ENCODE results near the gene OR12D2.
"Not testable (repeated sequence)": the region's sequence is repeated elsewhere in the genome, so short reads cannot be mapped to it uniquely, and the experiment has no call there.

Gene OR12D2

GRCh38 chr6:29395331-29395730 lies at the start of gene OR12D2:
TSS of gene OR12D2 (plus strand) at chr6:29395631. CDS start at chr6:29396700, 1,069 bp downstream.
- no peak for DNase-seq

GRCh38 chr6:29349348-29349747 lies 46.1 kb upstream of the OR12D2 start:
- not testable (repeated sequence) for DNase-seq

- no peak for DNase-seq
Observed at GRCh38 chr6:29354980-29355379, 40.5 kb upstream of the OR12D2 start.

GRCh38 chr6:29355603-29356002 lies 39.8 kb upstream of the OR12D2 start:
- DNase-seq = no peak

- DNase-seq = no peak
Observed at GRCh38 chr6:29368765-29369164, 26.7 kb upstream of the OR12D2 start, which contains the start of gene OR5V1. TSS of gene OR5V1 (minus strand) at chr6:29368865. CDS start at chr6:29356195, 12,670 bp downstream.

GRCh38 chr6:29375191-29375590 lies 20.2 kb upstream of the OR12D2 start, which contains the start of gene OR12D3:
TSS of gene OR12D3 (minus strand) at chr6:29375291. CDS start at chr6:29375287, 4 bp downstream.
- no peak for DNase-seq

GRCh38 chr6:29376003-29376402 lies 19.4 kb upstream of the OR12D2 start:
- DNase-seq = no peak

- DNase-seq = no peak
Observed at GRCh38 chr6:29388533-29388932, 6.9 kb upstream of the OR12D2 start.

- DNase-seq = no peak
Observed at GRCh38 chr6:29399525-29399924, 4.1 kb downstream of the OR12D2 start.

- no peak for DNase-seq
Observed at GRCh38 chr6:29403801-29404200, 8.4 kb downstream of the OR12D2 start.

GRCh38 chr6:29414588-29414987 lies 19.2 kb downstream of the OR12D2 start, which contains the start of gene OR12D1:
TSS of gene OR12D1 (plus strand) at chr6:29414928.
- DNase-seq = no peak

- DNase-seq = no peak
Observed at GRCh38 chr6:29419516-29419915, 24.1 kb downstream of the OR12D2 start.

- DNase-seq = no peak
Observed at GRCh38 chr6:29424168-29424567, 28.7 kb downstream of the OR12D2 start.

- no peak for DNase-seq
Observed at GRCh38 chr6:29424575-29424974, 29.1 kb downstream of the OR12D2 start.

- DNase-seq = no peak
Observed at GRCh38 chr6:29425075-29425474, 29.6 kb downstream of the OR12D2 start.

GRCh38 chr6:29426654-29427053 lies 31.2 kb downstream of the OR12D2 start:
- DNase-seq = no peak

- DNase-seq = not testable (repeated sequence)
Observed at GRCh38 chr6:29436730-29437129, 41.3 kb downstream of the OR12D2 start.

- DNase-seq = no peak
Observed at GRCh38 chr6:29439006-29439405, 43.6 kb downstream of the OR12D2 start, which contains the start of gene OR10C1. TSS of gene OR10C1 (plus strand) at chr6:29439306. CDS start at chr6:29440016, 710 bp downstream.

- no peak for DNase-seq
Observed at GRCh38 chr6:29442719-29443118, 47.3 kb downstream of the OR12D2 start.

- not testable (repeated sequence) for DNase-seq
Observed at GRCh38 chr6:29444031-29444430, 48.6 kb downstream of the OR12D2 start.
